A549 (cell line): ENCODE measurements around the gene VAMP5. TPM values are rescaled to one million over a fixed set of nuclear protein-coding genes. Genes with fewer than 3 reads are reported as not detected.
"Not testable (repeated sequence)": the region's sequence is repeated elsewhere in the genome, so short reads cannot be mapped to it uniquely, and the experiment has no call there.

ENCODE experiments used
- ATAC-seq, 2 experiments: fragments of 200-7000 bp in 1 of 2; fragments of >200 bp in 1 of 2; cut with Nextera tagmentation in 1 of 2; cut with Tn5 transposase in 1 of 2; 3 replicates each; pipeline versions ENCODE4 v1.8.0 to v1.9.1; 2018 to 2020; ENCODE audit warnings: mild to moderate bottlenecking in 1 of 2, moderate library complexity in 1 of 2
- CTCF ChIA-PET: fragments of 300-600 bp; sonication (Branson Sonifier 250); formaldehyde crosslinking; extraction: SDS; loops from one replicate; lab custom pipeline; 2021; ENCODE audit warnings: antibody characterized with exemption, inconsistent platforms; lab: Yijun Ruan, JAX
- POLR2A ChIA-PET: fragments of 350-600 bp; formaldehyde crosslinking; extraction: SDS; loops from one replicate; lab custom pipeline; 2021; ENCODE audit warnings: antibody characterized with exemption, inconsistent platforms; lab: Yijun Ruan, JAX
- DNase-seq, 2 experiments: peaks; one replicate each; pipeline versions ENCODE4 v3.0.0 to v3.0.0-alpha.2; 2011 to 2016; ENCODE audit warnings: low read depth in 1 of 2, low spot score in 1 of 2
- FAIRE-seq: peaks from 2 replicates; lab custom pipeline; 2011; peaks lifted over from hg19 to GRCh38; lab: Jason Lieb, UNC
- H3K27ac ChIP-seq, 2 experiments: fragments of >200 bp; sonication (Bioruptor Twin); formaldehyde crosslinking; 3 replicates each; pipeline ENCODE4 v1.5.1; 2016 to 2017
- H3K4me1 ChIP-seq: fragments of >200 bp; sonication (Bioruptor Twin); formaldehyde crosslinking; 3 replicates; pipeline ENCODE4 v1.6.1; 2016
- H3K4me2 ChIP-seq: fragments of >200 bp; sonication (Bioruptor Twin); formaldehyde crosslinking; 3 replicates; pipeline ENCODE4 v1.6.1; 2016
- H3K4me3 ChIP-seq: fragments of >200 bp; sonication (Bioruptor Twin); formaldehyde crosslinking; 3 replicates; pipeline ENCODE4 v1.5.1; 2016
- H3K9me3 ChIP-seq: fragments of >200 bp; sonication (Bioruptor Twin); formaldehyde crosslinking; 3 replicates; pipeline ENCODE4 v1.6.1; 2016
- CHD2 ChIP-seq: fragments of 150-350 bp; IDR thresholded peaks from 2 replicates; pipeline ENCODE4 v1.6.1; 2014; ENCODE audit warnings: low read length; ENCODE audit not compliant: partially characterized antibody
- EHF ChIP-seq: fragments of 250-450 bp; sonication (Bioruptor Pico); IDR thresholded peaks from 2 replicates; pipeline ENCODE4 v1.5.0; 2020; ENCODE audit warnings: mild to moderate bottlenecking
- EHMT2 ChIP-seq: fragments of 200-600 bp; sonication (generic); IDR thresholded peaks from 2 replicates; pipeline ENCODE4 v1.6.1; 2016; ENCODE audit warnings: antibody characterized with exemption, low read depth, mild to moderate bottlenecking, moderate library complexity
- FOSB ChIP-seq: fragments of 250-450 bp; sonication (Bioruptor Pico); IDR thresholded peaks from 2 replicates; pipeline ENCODE4 v1.5.0; 2020; ENCODE audit warnings: mild to moderate bottlenecking, moderate library complexity
- HDAC2 ChIP-seq: fragments of 200-600 bp; sonication (generic); IDR thresholded peaks from 2 replicates; pipeline ENCODE4 v1.6.1; 2016
- HEYL ChIP-seq: fragments of 250-450 bp; sonication (Bioruptor Pico); IDR thresholded peaks from 2 replicates; pipeline ENCODE4 v1.8.0; 2021; ENCODE audit warnings: mild to moderate bottlenecking, moderate library complexity
- HOXA7 ChIP-seq: fragments of 250-450 bp; sonication (Bioruptor Pico); IDR thresholded peaks from 2 replicates; pipeline ENCODE4 v1.5.0; 2020; ENCODE audit warnings: mild to moderate bottlenecking, moderate library complexity
- HOXB13 ChIP-seq: fragments of 250-450 bp; sonication (Bioruptor Pico); IDR thresholded peaks from 2 replicates; pipeline ENCODE4 v1.5.0; 2020; ENCODE audit warnings: low read depth, mild to moderate bottlenecking, moderate library complexity
- HOXB5 ChIP-seq: fragments of 250-450 bp; sonication (Bioruptor Pico); IDR thresholded peaks from 2 replicates; pipeline ENCODE4 v1.5.0; 2020; ENCODE audit warnings: mild to moderate bottlenecking, moderate library complexity
- JUN ChIP-seq, 2 experiments: fragments of >200 bp; sonication (Bioruptor Twin); formaldehyde crosslinking; IDR thresholded peaks; 2 replicates in 1 of 2; 3 replicates in 1 of 2; pipeline ENCODE4 v1.6.1; 2016 to 2017
- JUNB ChIP-seq: fragments of >200 bp; sonication (Bioruptor Twin); formaldehyde crosslinking; IDR thresholded peaks from 2 replicates; pipeline ENCODE4 v1.6.1; 2016
- MAZ ChIP-seq: fragments of 150-350 bp; IDR thresholded peaks from 2 replicates; pipeline ENCODE4 v1.6.1; 2014; ENCODE audit warnings: antibody characterized with exemption, low read depth, low read length, borderline replicate concordance
- PHF8 ChIP-seq: fragments of 200-600 bp; sonication (generic); IDR thresholded peaks from 2 replicates; pipeline ENCODE4 v1.6.1; 2016; ENCODE audit warnings: low read depth, mild to moderate bottlenecking, antibody characterized with exemption, moderate library complexity, borderline replicate concordance
- POLR2A ChIP-seq: IDR thresholded peaks from 2 replicates; pipeline ENCODE4 v1.6.1; 2012; ENCODE audit warnings: mild to moderate bottlenecking, low read length
- RAD21 ChIP-seq, 2 experiments: fragments of >200 bp in 1 of 2; sonication (Bioruptor Twin) in 1 of 2; formaldehyde crosslinking in 1 of 2; IDR thresholded peaks in 1 of 2; conservative IDR thresholded peaks in 1 of 2; 2 replicates in 1 of 2; 3 replicates in 1 of 2; pipeline ENCODE4 v1.6.1; 2012 to 2018; ENCODE audit warnings: inconsistent platforms in 1 of 2
- RCOR1 ChIP-seq: fragments of 150-350 bp; IDR thresholded peaks from 2 replicates; pipeline ENCODE4 v1.6.1; 2014; ENCODE audit warnings: antibody characterized with exemption, low read length, low read depth
- RNF2 ChIP-seq: fragments of 200-600 bp; sonication (generic); IDR thresholded peaks from 2 replicates; pipeline ENCODE4 v1.6.1; 2016; ENCODE audit warnings: low read depth, mild to moderate bottlenecking, antibody characterized with exemption, moderate library complexity, borderline replicate concordance
- TFCP2L1 ChIP-seq: fragments of 250-450 bp; sonication (Bioruptor Pico); IDR thresholded peaks from 2 replicates; pipeline ENCODE4 v1.5.0; 2021; ENCODE audit warnings: mild to moderate bottlenecking
- TP53 ChIP-seq: fragments of 250-450 bp; sonication (Bioruptor Pico); IDR thresholded peaks from 2 replicates; pipeline ENCODE4 v1.5.0; 2021; ENCODE audit warnings: mild to moderate bottlenecking, moderate library complexity
- ZFP36 ChIP-seq: fragments of 450-650 bp; IDR thresholded peaks from 2 replicates; pipeline ENCODE4 v1.6.1; 2014; ENCODE audit warnings: borderline replicate concordance; ENCODE audit not compliant: partially characterized antibody
- ZSCAN20 ChIP-seq: fragments of 250-450 bp; sonication (Bioruptor Pico); IDR thresholded peaks from 2 replicates; pipeline ENCODE4 v1.8.0; 2022; ENCODE audit warnings: mild to moderate bottlenecking, moderate library complexity
- WGBS: methylation state at CpG from one replicate; pipeline ENCODE4 v1.1.6; 2017; ENCODE audit errors: missing lambda C conversion rate; 5-methylcytosine and 5-hydroxymethylcytosine counted together
- polyA plus RNA-seq, 4 experiments: library from polyadenylated mRNA; depleted of rRNA in 3 of 4; stranded (reverse); fragments of >200 nt; fragmentation: RNase III in 1 of 4; extraction: RNeasy Plus Mini Kit Qiagen cat#74134 plus additional on column Dnase treatment in 1 of 4; gene quantifications; 2 replicates in 3 of 4; 3 replicates in 1 of 4; pipeline ENCODE4 v1.2.3, GENCODE V29; 2011 to 2017
- TF ChIP-seq, protein P1 (sequence below): fragments of >200 bp; sonication (Bioruptor Twin); formaldehyde crosslinking; IDR thresholded peaks from 3 replicates; pipeline ENCODE4 v1.5.1; 2016
- TF ChIP-seq, protein P2 (sequence below): IDR thresholded peaks from 2 replicates; pipeline ENCODE4 v1.6.1; 2012
- TF ChIP-seq, protein P3 (sequence below): fragments of 450-650 bp; IDR thresholded peaks from 2 replicates; pipeline ENCODE4 v1.6.1; 2014; ENCODE audit warnings: antibody characterized with exemption
- TF ChIP-seq, protein P4 (sequence below): fragments of 200-600 bp; sonication (generic); IDR thresholded peaks from 2 replicates; pipeline ENCODE4 v1.6.1; 2016; ENCODE audit warnings: antibody characterized with exemption, mild to moderate bottlenecking, moderate library complexity
- TF ChIP-seq, protein P5 (sequence below): fragments of 150-350 bp; IDR thresholded peaks from 2 replicates; pipeline ENCODE4 v1.6.1; 2014; ENCODE audit warnings: low read depth, mild to moderate bottlenecking, low read length

Gene VAMP5
- polyA plus RNA-seq, 2 of the 4 experiments (the other 2 are of a cell fraction): 0.16 TPM; not detected in 1

DNA sequence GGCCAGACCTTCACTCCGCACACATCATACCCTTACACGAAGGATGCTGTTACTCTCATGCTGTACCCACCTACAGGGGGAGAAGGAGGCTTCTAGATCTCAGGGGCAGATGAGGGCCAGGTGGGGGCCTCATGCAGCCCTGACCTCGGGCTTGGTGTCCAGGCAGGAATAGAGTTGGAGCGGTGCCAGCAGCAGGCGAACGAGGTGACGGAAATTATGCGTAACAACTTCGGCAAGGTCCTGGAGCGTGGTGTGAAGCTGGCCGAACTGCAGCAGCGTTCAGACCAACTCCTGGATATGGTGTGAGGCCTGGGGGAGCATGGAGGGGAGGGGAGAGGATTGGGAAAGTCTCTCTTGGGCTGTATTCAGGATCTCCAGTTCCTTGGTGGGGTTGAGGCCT is 7.3 kb downstream of the VAMP5 start:
- ATAC-seq: no peak
- no peak for DNase-seq
- H3K4me2 ChIP-seq: no peak overlapping the region
- CTCF ChIA-PET: interaction anchor here (0.8 to 2.5 kb wide), 4 partner anchors 11 to 170 kb away, joined by 3 to 8 read pairs (median 4); partner anchors contain the start of gene TMEM150A
- no peak for TF ChIP-seq TP53 (CRISPR knock-in tag)
- TF ChIP-seq JUN (IDR thresholded peaks at IDR 0.05): no peak
- TF ChIP-seq POLR2A: no peak
- no peak for TF ChIP-seq HEYL (CRISPR knock-in tag)
- TF ChIP-seq HDAC2: no peak
- TF ChIP-seq FOSB (CRISPR knock-in tag): no peak
- no peak for TF ChIP-seq RAD21 (conservative IDR thresholded peaks at IDR 0.05 in 1 of 2, IDR thresholded peaks at IDR 0.05 in 1 of 2)
- no peak for TF ChIP-seq HOXB5 (CRISPR knock-in tag)
- no peak for TF ChIP-seq RCOR1
- TF ChIP-seq MAZ: no peak
- TF ChIP-seq, protein P1, sequence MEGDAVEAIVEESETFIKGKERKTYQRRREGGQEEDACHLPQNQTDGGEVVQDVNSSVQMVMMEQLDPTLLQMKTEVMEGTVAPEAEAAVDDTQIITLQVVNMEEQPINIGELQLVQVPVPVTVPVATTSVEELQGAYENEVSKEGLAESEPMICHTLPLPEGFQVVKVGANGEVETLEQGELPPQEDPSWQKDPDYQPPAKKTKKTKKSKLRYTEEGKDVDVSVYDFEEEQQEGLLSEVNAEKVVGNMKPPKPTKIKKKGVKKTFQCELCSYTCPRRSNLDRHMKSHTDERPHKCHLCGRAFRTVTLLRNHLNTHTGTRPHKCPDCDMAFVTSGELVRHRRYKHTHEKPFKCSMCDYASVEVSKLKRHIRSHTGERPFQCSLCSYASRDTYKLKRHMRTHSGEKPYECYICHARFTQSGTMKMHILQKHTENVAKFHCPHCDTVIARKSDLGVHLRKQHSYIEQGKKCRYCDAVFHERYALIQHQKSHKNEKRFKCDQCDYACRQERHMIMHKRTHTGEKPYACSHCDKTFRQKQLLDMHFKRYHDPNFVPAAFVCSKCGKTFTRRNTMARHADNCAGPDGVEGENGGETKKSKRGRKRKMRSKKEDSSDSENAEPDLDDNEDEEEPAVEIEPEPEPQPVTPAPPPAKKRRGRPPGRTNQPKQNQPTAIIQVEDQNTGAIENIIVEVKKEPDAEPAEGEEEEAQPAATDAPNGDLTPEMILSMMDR: no peak
- TF ChIP-seq CHD2: no peak
- no peak for TF ChIP-seq EHMT2
- TF ChIP-seq, protein P2, sequence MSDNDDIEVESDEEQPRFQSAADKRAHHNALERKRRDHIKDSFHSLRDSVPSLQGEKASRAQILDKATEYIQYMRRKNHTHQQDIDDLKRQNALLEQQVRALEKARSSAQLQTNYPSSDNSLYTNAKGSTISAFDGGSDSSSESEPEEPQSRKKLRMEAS: no peak
- no peak overlapping the region for H3K27ac ChIP-seq
- H3K4me1 ChIP-seq: peaks cover 10% of the 10 kb centered on the region
- 86% methylated on average over 12 of the region's 12 CpGs for WGBS
- FAIRE-seq: no peak
- H3K9me3 ChIP-seq: no peaks in the 10 kb centered on the region
- no peak overlapping the region for H3K4me3 ChIP-seq
- POLR2A ChIA-PET: interaction anchor here (0.6 kb wide), 1 partner anchor 9 kb away, joined by 3 read pairs; no protein-coding TSS in a partner anchor

DNA sequence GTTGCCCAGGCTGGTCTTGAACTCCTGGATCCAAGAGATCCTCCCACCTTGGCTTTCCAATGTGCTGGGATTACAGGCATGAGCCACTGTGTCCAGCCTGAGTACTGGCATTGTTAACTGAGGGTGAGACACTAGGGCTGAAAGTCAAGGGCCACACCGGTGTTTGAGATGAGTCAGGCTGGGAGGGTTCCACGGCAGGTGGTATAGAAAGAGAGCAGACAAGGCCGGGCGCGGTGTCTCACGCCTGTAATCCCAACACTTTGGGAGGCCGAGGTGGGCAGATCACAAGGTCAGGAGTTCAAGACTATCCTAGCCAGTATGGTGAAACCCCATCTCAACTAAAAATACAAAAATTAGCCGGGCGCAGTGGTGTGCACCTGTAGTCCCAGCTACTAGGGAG is 8.1 kb downstream of the VAMP5 start:
- ChIA-PET CTCF (interaction anchor here (0.5 to 2.5 kb wide), 5 partner anchors 11 to 273 kb away, joined by 3 to 8 read pairs (median 3); partner anchors contain the start of gene TMEM150A), POLR2A (interaction anchor here (0.8 kb wide), 1 partner anchor 174 kb away, joined by 3 read pairs; the partner anchor contains the start of gene SH2D6)
- H3K4me2 ChIP-seq, DNase-seq, H3K4me3 ChIP-seq, H3K27ac ChIP-seq, ATAC-seq, H3K9me3 ChIP-seq, FAIRE-seq: not testable (repeated sequence)
- 66% methylated on average over 9 of the region's 9 CpGs for WGBS
- peaks cover 15% of the 10 kb centered on the region for H3K4me1 ChIP-seq

DNA sequence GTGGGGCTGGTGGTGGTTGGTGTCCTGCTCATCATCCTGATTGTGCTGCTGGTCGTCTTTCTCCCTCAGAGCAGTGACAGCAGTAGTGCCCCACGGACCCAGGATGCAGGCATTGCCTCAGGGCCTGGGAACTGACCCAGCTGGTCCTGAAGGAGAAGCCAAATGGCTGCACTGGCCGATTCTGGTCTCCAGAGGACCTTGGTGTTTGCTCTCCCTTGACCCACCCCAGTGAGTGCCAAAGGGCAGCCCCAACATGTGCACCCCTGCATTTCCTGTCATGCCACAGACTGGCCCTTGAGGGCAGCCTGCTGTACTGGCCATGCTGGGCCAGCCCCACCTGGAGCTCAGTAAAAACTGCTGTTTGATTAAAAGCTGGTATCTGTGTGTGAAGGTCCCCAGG is 8.8 kb downstream of the VAMP5 start:
- peaks cover 15% of the 10 kb centered on the region for H3K4me1 ChIP-seq
- H3K9me3 ChIP-seq: no peaks in the 10 kb centered on the region
- no peak overlapping the region for H3K27ac ChIP-seq
- ATAC-seq: no peak
- FAIRE-seq: no peak
- no peak overlapping the region for H3K4me2 ChIP-seq
- CTCF ChIA-PET: interaction anchor here (1.0 to 2.5 kb wide), 4 partner anchors 8 to 202 kb away, joined by 3 to 8 read pairs (median 3); no protein-coding TSS in a partner anchor
- 30% methylated on average over 3 of the region's 3 CpGs for WGBS
- POLR2A ChIA-PET: interaction anchor here (0.8 to 1.2 kb wide), 3 partner anchors 19 to 175 kb away, joined by 3 to 4 read pairs (median 3); partner anchors contain the start of genes C2orf68, MAT2A and SH2D6
- no peak for DNase-seq
- no peak overlapping the region for H3K4me3 ChIP-seq
- no peak for TF ChIP-seq JUNB
- no peak for TF ChIP-seq ZFP36
- no peak for TF ChIP-seq ZSCAN20
- TF ChIP-seq HOXB13 (CRISPR knock-in tag): no peak
- no peak for TF ChIP-seq TFCP2L1 (CRISPR knock-in tag)
- TF ChIP-seq RAD21 (conservative IDR thresholded peaks at IDR 0.05 in 1 of 2, IDR thresholded peaks at IDR 0.05 in 1 of 2): no peak
- no peak for TF ChIP-seq EHMT2
- no peak for TF ChIP-seq PHF8
- TF ChIP-seq, protein P3, sequence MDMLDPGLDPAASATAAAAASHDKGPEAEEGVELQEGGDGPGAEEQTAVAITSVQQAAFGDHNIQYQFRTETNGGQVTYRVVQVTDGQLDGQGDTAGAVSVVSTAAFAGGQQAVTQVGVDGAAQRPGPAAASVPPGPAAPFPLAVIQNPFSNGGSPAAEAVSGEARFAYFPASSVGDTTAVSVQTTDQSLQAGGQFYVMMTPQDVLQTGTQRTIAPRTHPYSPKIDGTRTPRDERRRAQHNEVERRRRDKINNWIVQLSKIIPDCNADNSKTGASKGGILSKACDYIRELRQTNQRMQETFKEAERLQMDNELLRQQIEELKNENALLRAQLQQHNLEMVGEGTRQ: no peak
- TF ChIP-seq HOXA7 (CRISPR knock-in tag): no peak
- TF ChIP-seq, protein P4, sequence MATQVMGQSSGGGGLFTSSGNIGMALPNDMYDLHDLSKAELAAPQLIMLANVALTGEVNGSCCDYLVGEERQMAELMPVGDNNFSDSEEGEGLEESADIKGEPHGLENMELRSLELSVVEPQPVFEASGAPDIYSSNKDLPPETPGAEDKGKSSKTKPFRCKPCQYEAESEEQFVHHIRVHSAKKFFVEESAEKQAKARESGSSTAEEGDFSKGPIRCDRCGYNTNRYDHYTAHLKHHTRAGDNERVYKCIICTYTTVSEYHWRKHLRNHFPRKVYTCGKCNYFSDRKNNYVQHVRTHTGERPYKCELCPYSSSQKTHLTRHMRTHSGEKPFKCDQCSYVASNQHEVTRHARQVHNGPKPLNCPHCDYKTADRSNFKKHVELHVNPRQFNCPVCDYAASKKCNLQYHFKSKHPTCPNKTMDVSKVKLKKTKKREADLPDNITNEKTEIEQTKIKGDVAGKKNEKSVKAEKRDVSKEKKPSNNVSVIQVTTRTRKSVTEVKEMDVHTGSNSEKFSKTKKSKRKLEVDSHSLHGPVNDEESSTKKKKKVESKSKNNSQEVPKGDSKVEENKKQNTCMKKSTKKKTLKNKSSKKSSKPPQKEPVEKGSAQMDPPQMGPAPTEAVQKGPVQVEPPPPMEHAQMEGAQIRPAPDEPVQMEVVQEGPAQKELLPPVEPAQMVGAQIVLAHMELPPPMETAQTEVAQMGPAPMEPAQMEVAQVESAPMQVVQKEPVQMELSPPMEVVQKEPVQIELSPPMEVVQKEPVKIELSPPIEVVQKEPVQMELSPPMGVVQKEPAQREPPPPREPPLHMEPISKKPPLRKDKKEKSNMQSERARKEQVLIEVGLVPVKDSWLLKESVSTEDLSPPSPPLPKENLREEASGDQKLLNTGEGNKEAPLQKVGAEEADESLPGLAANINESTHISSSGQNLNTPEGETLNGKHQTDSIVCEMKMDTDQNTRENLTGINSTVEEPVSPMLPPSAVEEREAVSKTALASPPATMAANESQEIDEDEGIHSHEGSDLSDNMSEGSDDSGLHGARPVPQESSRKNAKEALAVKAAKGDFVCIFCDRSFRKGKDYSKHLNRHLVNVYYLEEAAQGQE: no peak
- TF ChIP-seq HOXB5 (CRISPR knock-in tag): no peak
- TF ChIP-seq HEYL (CRISPR knock-in tag): no peak
- no peak for TF ChIP-seq EHF
- TF ChIP-seq RNF2: no peak
- TF ChIP-seq, protein P5, sequence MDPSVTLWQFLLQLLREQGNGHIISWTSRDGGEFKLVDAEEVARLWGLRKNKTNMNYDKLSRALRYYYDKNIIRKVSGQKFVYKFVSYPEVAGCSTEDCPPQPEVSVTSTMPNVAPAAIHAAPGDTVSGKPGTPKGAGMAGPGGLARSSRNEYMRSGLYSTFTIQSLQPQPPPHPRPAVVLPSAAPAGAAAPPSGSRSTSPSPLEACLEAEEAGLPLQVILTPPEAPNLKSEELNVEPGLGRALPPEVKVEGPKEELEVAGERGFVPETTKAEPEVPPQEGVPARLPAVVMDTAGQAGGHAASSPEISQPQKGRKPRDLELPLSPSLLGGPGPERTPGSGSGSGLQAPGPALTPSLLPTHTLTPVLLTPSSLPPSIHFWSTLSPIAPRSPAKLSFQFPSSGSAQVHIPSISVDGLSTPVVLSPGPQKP: no peak
